C4-2B (cell line): ENCODE results near the gene ABCG1.

Experiments used
- CTCF ChIP-seq: fragments of 450-650 bp; conservative IDR thresholded peaks from 2 replicates; pipeline ENCODE4 v1.5.1; 2017; ENCODE audit warnings: mild to moderate bottlenecking
- ZFX ChIP-seq: fragments of 450-650 bp; IDR thresholded peaks from 2 replicates; pipeline ENCODE4 v1.6.1; 2017

GRCh38 chr21:42282715-42283114, 63.8 kb downstream of the ABCG1 start:
- TF ChIP-seq CTCF (no peak), ZFX (no peak)
